Trophoblast cell (in vitro differentiated cells and primary cell): ENCODE measurements around the gene AEBP2.
A peak's percentile ranks its signal among the peaks of the same experiment; 100 is the strongest.

Experiments used
- DNase-seq, 2 donors: peaks; one replicate each; pipeline ENCODE4 v3.0.0-alpha.2; 2016
- H2AFZ ChIP-seq: 2 replicates; pipeline ENCODE4 v1.6.1; 2013; ENCODE audit warnings: low read length, moderate library complexity, mild to moderate bottlenecking; ENCODE audit not compliant: insufficient read depth, poor library complexity
- H2AK5ac ChIP-seq: 2 replicates; pipeline ENCODE4 v1.6.1; 2013; ENCODE audit warnings: mild to moderate bottlenecking, low read length
- H2BK120ac ChIP-seq: 2 replicates; pipeline ENCODE4 v1.6.1; 2013; ENCODE audit warnings: low read length, mild to moderate bottlenecking, moderate library complexity; ENCODE audit not compliant: insufficient read depth, poor library complexity
- H2BK12ac ChIP-seq: 2 replicates; pipeline ENCODE4 v1.6.1; 2013; ENCODE audit warnings: mild to moderate bottlenecking, low read length, moderate library complexity
- H2BK5ac ChIP-seq: 2 replicates; pipeline ENCODE4 v1.6.1; 2013; ENCODE audit warnings: low read length, low read depth, moderate library complexity, mild to moderate bottlenecking; ENCODE audit not compliant: poor library complexity
- H3K14ac ChIP-seq: 2 replicates; pipeline ENCODE4 v1.6.1; 2013; ENCODE audit warnings: mild to moderate bottlenecking, low read length
- H3K18ac ChIP-seq: 2 replicates; pipeline ENCODE4 v1.6.1; 2013; ENCODE audit warnings: mild to moderate bottlenecking, low read length
- H3K23ac ChIP-seq: 2 replicates; pipeline ENCODE4 v1.6.1; 2013; ENCODE audit warnings: low read length
- H3K27ac ChIP-seq: 2 replicates; pipeline ENCODE4 v1.5.1; 2013; ENCODE audit warnings: low read depth, mild to moderate bottlenecking, inconsistent platforms, low read length, moderate library complexity
- H3K27me3 ChIP-seq: 2 replicates; pipeline ENCODE4 v1.6.1; 2013; ENCODE audit warnings: inconsistent platforms, mild to moderate bottlenecking, low read length, moderate library complexity; ENCODE audit not compliant: insufficient read depth
- H3K36me3 ChIP-seq, 2 experiments: 1 replicate in 1 of 2; 2 replicates in 1 of 2; pipeline ENCODE4 v1.6.1; 2013; ENCODE audit warnings: low read length in 2 of 2, mild to moderate bottlenecking in 2 of 2, moderate library complexity in 1 of 2; ENCODE audit not compliant: insufficient read depth in 2 of 2, control insufficient read depth in 1 of 2
- H3K4ac ChIP-seq: 2 replicates; pipeline ENCODE4 v1.6.1; 2013; ENCODE audit warnings: low read depth, mild to moderate bottlenecking, low read length, moderate library complexity
- H3K4me1 ChIP-seq, 2 experiments: 1 replicate in 1 of 2; 2 replicates in 1 of 2; pipeline ENCODE4 v1.6.1; 2013; ENCODE audit warnings: low read length in 2 of 2, mild to moderate bottlenecking in 2 of 2, moderate library complexity in 1 of 2; ENCODE audit not compliant: insufficient read depth in 2 of 2, control insufficient read depth in 1 of 2
- H3K4me2 ChIP-seq: 2 replicates; pipeline ENCODE4 v1.6.1; 2013; ENCODE audit warnings: inconsistent platforms, mild to moderate bottlenecking, low read length, moderate library complexity
- H3K4me3 ChIP-seq: 2 replicates; pipeline ENCODE4 v1.5.1; 2013; ENCODE audit warnings: mild to moderate bottlenecking, low read depth, low read length, inconsistent platforms
- H3K79me1 ChIP-seq: one replicate; pipeline ENCODE4 v1.6.1; 2013; ENCODE audit warnings: low read length
- H3K79me2 ChIP-seq: 2 replicates; pipeline ENCODE4 v1.6.1; 2013; ENCODE audit warnings: low read length, mild to moderate bottlenecking; ENCODE audit not compliant: control insufficient read depth, insufficient read depth, poor library complexity
- H3K9ac ChIP-seq: 2 replicates; pipeline ENCODE4 v1.6.1; 2013; ENCODE audit warnings: mild to moderate bottlenecking, low read length
- H3K9me3 ChIP-seq: 2 replicates; pipeline ENCODE4 v1.6.1; 2013; ENCODE audit warnings: low read depth, mild to moderate bottlenecking, control low read depth, inconsistent platforms, low read length; ENCODE audit not compliant: insufficient read depth
- H4K12ac ChIP-seq: 2 replicates; pipeline ENCODE4 v1.6.1; 2013; ENCODE audit warnings: low read depth, mild to moderate bottlenecking, low read length, moderate library complexity
- H4K8ac ChIP-seq: 2 replicates; pipeline ENCODE4 v1.6.1; 2013; ENCODE audit warnings: low read depth, mild to moderate bottlenecking, low read length, moderate library complexity
- H4K91ac ChIP-seq: one replicate; pipeline ENCODE4 v1.6.1; 2013; ENCODE audit warnings: low read depth, mild to moderate bottlenecking, low read length, moderate library complexity
- WGBS: extraction: QIAGEN DNeasy Blood & Tissue Kit; methylation state at CpG from one replicate; pipeline ENCODE4 v1.1.7; 2013; ENCODE audit warnings: missing lambda C conversion rate; ENCODE audit not compliant: insufficient read length, insufficient coverage; ENCODE audit errors: extremely low coverage; 5-methylcytosine and 5-hydroxymethylcytosine counted together

Gene AEBP2

DNA sequence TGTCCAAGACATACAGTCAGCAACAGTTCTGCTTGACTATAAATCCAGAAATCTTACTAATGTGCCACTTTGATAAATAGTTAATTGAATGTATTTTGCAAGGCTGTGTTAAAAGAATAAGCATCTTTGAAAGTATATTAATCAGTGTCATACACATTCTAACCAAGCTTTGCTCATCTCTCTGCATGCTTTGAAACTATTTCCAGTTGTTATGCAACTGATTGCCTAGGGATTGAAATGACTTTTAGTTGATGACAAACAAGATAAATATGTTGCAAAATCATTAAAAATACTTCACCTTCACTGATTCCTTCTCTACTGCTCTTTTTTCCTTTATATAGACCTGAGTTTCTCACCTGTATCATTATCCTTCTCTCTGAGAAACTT, 91.3 kb downstream of the AEBP2 start:
- no peak overlapping the region for H2AFZ ChIP-seq
- H4K8ac ChIP-seq: no peak overlapping the region
- H2AK5ac ChIP-seq: no peak overlapping the region
- H3K36me3 ChIP-seq: no peaks in the 10 kb centered on the region
- DNase-seq: peak in 1 of 2 donors; percentile 78
- H3K14ac ChIP-seq: no peak overlapping the region
- no peak overlapping the region for H3K4me3 ChIP-seq
- no peaks in the 10 kb centered on the region for H3K79me2 ChIP-seq
- no peak overlapping the region for H3K18ac ChIP-seq
- H3K27ac ChIP-seq: no peak overlapping the region
- H2BK5ac ChIP-seq: no peak overlapping the region
- no peaks in the 10 kb centered on the region for H3K27me3 ChIP-seq
- H2BK120ac ChIP-seq: no peak overlapping the region
- H3K23ac ChIP-seq: no peak overlapping the region
- H2BK12ac ChIP-seq: no peak overlapping the region
- no peak overlapping the region for H4K91ac ChIP-seq
- no peak overlapping the region for H3K4ac ChIP-seq
- H3K4me2 ChIP-seq: no peak overlapping the region
- H3K79me1 ChIP-seq: no peaks in the 10 kb centered on the region
- no peaks in the 10 kb centered on the region for H3K9me3 ChIP-seq
- H3K9ac ChIP-seq: no peak overlapping the region
- H4K12ac ChIP-seq: no peak overlapping the region
- no peaks in the 10 kb centered on the region for H3K4me1 ChIP-seq

DNA sequence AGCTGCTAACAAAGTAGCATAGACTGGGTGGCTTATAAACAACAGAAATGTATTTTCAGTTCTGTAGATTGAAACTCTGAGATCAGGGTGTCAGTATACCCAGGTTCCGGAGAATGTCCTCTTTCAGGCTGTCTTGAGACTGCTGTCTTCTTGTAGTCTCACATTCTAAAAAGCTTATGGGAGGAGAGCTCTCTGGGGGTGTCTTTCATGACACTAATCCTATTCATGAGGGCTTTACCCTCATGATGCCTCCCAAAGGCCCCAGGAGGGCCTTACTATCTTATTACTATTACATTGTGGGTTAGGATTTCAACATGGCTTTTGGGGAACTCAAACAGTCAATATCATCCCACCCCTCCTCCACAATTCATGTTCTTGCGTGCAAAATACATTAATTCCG, 94.3 kb downstream of the AEBP2 start:
- Histone ChIP-seq H3K14ac (no peak overlapping the region), H3K79me2 (no peaks in the 10 kb centered on the region), H3K9me3 (no peaks in the 10 kb centered on the region), H3K27ac (no peak overlapping the region), H3K4ac (no peak overlapping the region), H2BK12ac (no peak overlapping the region), H4K8ac (no peak overlapping the region), H3K27me3 (no peaks in the 10 kb centered on the region), H3K18ac (no peak overlapping the region), H2AFZ (no peak overlapping the region), H3K4me3 (no peak overlapping the region), H3K79me1 (no peaks in the 10 kb centered on the region), H3K9ac (no peak overlapping the region), H3K4me1 (no peaks in the 10 kb centered on the region), H3K23ac (no peak overlapping the region), H3K4me2 (no peak overlapping the region), H4K12ac (no peak overlapping the region), H4K91ac (no peak overlapping the region), H2BK120ac (no peak overlapping the region), H2AK5ac (no peak overlapping the region), H2BK5ac (no peak overlapping the region), H3K36me3 (no peaks in the 10 kb centered on the region)
- DNase-seq: no peak
- no CpG with 5 or more reads among the region's 3 CpGs for WGBS

DNA sequence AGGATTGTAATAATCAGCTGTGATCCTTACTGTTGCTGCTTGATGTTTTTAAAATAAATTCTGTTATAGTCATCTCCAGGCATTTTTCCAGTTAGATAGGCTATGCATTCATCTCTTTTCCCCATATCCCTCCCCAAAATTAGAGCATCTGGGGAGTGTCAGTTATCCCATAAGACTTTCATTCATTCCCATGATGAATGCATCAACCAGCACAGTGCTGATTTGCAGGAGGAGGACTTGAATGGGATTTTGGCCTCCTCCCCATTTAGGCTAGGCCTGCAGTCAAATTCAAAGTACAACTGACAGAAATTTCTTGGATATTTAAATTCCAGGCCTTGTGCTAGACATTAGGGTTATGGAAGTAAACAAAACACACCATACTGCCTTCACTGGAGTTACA, 99.8 kb downstream of the AEBP2 start:
- no peak overlapping the region for H4K91ac ChIP-seq
- H3K4me3 ChIP-seq: no peak overlapping the region
- H3K27me3 ChIP-seq: no peaks in the 10 kb centered on the region
- no peak overlapping the region for H3K4ac ChIP-seq
- no peak overlapping the region for H4K8ac ChIP-seq
- H4K12ac ChIP-seq: no peak overlapping the region
- no peak overlapping the region for H3K4me2 ChIP-seq
- no peak overlapping the region for H3K18ac ChIP-seq
- H3K9ac ChIP-seq: no peak overlapping the region
- no peak overlapping the region for H2AK5ac ChIP-seq
- H2BK120ac ChIP-seq: no peak overlapping the region
- H3K27ac ChIP-seq: no peak overlapping the region
- no peak overlapping the region for H2BK5ac ChIP-seq
- no peak overlapping the region for H3K14ac ChIP-seq
- no peaks in the 10 kb centered on the region for H3K79me2 ChIP-seq
- H2AFZ ChIP-seq: no peak overlapping the region
- no peaks in the 10 kb centered on the region for H3K79me1 ChIP-seq
- H2BK12ac ChIP-seq: no peak overlapping the region
- no peaks in the 10 kb centered on the region for H3K36me3 ChIP-seq
- no peak overlapping the region for H3K23ac ChIP-seq
- DNase-seq: no peak
- no peaks in the 10 kb centered on the region for H3K4me1 ChIP-seq
- no peaks in the 10 kb centered on the region for H3K9me3 ChIP-seq

DNA sequence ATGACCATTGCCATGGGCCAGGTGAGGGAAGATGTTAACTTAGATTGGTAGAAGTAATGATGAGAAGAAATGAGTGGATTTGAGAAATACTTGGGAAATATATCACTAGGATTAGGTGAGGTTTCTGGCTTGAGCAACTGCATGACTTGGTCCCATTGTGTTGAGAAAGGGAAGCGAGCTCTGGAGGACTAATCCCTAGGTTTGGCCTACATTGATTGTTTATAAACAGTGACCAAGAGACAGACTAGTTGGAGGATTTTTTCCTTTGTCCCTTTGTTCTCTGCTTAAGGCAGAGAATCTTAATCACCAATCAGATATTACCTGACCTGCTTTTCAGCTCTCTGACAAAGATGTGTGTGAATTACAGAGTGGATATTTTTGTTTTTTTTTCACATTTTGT, 100.5 kb downstream of the AEBP2 start:
- Histone ChIP-seq H3K4me1 (no peaks in the 10 kb centered on the region), H3K23ac (no peak overlapping the region), H4K12ac (no peak overlapping the region), H2AK5ac (no peak overlapping the region), H3K4me3 (no peak overlapping the region), H3K27ac (no peak overlapping the region), H2BK12ac (no peak overlapping the region), H3K9ac (no peak overlapping the region), H3K79me2 (no peaks in the 10 kb centered on the region), H2BK120ac (no peak overlapping the region), H3K4me2 (no peak overlapping the region), H3K4ac (no peak overlapping the region), H4K91ac (no peak overlapping the region), H3K9me3 (no peaks in the 10 kb centered on the region), H2BK5ac (no peak overlapping the region), H3K36me3 (no peaks in the 10 kb centered on the region), H3K18ac (no peak overlapping the region), H2AFZ (no peak overlapping the region), H3K27me3 (no peaks in the 10 kb centered on the region), H3K79me1 (no peaks in the 10 kb centered on the region), H4K8ac (no peak overlapping the region), H3K14ac (no peak overlapping the region)
- no peak for DNase-seq
- WGBS: no CpG with 5 or more reads among the region's 1 CpG

DNA sequence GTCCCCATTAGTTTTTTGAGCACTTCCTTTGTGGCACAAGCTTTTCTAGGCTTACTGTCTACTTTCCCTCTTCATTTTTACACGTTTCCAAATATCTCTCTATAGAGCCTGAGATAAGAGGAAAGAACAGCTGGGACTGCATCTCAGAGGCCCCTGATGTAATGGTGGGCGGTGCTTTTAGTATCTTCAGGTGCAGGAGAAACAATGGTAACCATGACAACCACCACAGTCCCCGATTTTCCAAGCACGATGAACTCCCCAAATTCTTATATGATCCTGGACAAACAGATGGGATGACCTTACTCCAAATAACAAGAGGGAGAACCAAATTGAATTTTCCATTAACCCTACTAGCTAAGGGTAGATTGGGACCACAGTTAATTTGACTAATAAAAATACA, 103.3 kb downstream of the AEBP2 start:
- Histone ChIP-seq H2AK5ac (no peak overlapping the region), H3K36me3 (no peaks in the 10 kb centered on the region), H3K9me3 (no peaks in the 10 kb centered on the region), H3K9ac (no peak overlapping the region), H3K4ac (no peak overlapping the region), H4K12ac (no peak overlapping the region), H3K79me2 (no peaks in the 10 kb centered on the region), H3K23ac (no peak overlapping the region), H4K91ac (no peak overlapping the region), H3K4me3 (no peak overlapping the region), H2BK120ac (no peak overlapping the region), H4K8ac (no peak overlapping the region), H2BK5ac (no peak overlapping the region), H2BK12ac (no peak overlapping the region), H3K27ac (no peak overlapping the region), H3K27me3 (no peaks in the 10 kb centered on the region), H3K79me1 (no peaks in the 10 kb centered on the region), H3K4me2 (no peak overlapping the region), H2AFZ (no peak overlapping the region), H3K4me1 (peaks cover 0 to 3% of the 10 kb centered on the region in 2 experiments), H3K14ac (no peak overlapping the region), H3K18ac (no peak overlapping the region)
- DNase-seq: no peak
- WGBS: no CpG with 5 or more reads among the region's 4 CpGs
